Gastrocnemius medialis (tissue), 4 donors: ENCODE measurements around the gene MYOD1. TPM values are rescaled to one million over a fixed set of nuclear protein-coding genes. Genes with fewer than 3 reads are reported as not detected.
A peak's percentile ranks its signal among the peaks of the same experiment; 100 is the strongest.

Experiments used
- ATAC-seq, 2 donors: fragments of 150-250 bp; one replicate each; pipeline ENCODE4 v1.9.1; 2016
- DNase-seq, 2 donors: peaks; one replicate each; pipeline ENCODE4 v3.0.0-alpha.2; 2019
- H3K27ac ChIP-seq, 4 donors: fragments of 200-600 bp; sonication (generic); 1 replicate in 1 of 4; 2 replicates in 3 of 4; pipeline ENCODE4 v1.5.1; 2016 to 2018; ENCODE audit warnings: mild to moderate bottlenecking in 2 of 4, moderate library complexity in 1 of 4
- H3K27me3 ChIP-seq, 3 donors: fragments of 200-600 bp; sonication (generic) in 2 of 3; 1 replicate in 1 of 3; 2 replicates in 2 of 3; pipeline versions ENCODE4 v1.5.1 to v1.6.0; 2016 to 2019; ENCODE audit warnings: mild to moderate bottlenecking in 1 of 3, moderate library complexity in 1 of 3
- H3K36me3 ChIP-seq, 2 donors: fragments of 200-600 bp; sonication (generic) in 1 of 2; one replicate each; pipeline ENCODE4 v1.5.1; 2017 to 2018
- H3K4me1 ChIP-seq, 2 donors: fragments of 200-600 bp; sonication (generic) in 1 of 2; one replicate each; pipeline ENCODE4 v1.5.1; 2016 to 2017; ENCODE audit warnings: mild to moderate bottlenecking in 2 of 2
- H3K4me3 ChIP-seq, 4 donors: fragments of 200-600 bp; sonication (generic) in 3 of 4; 1 replicate in 1 of 4; 2 replicates in 3 of 4; pipeline ENCODE4 v1.5.1; 2016 to 2019; ENCODE audit warnings: mild to moderate bottlenecking in 2 of 4
- H3K9me3 ChIP-seq, 3 donors: fragments of 200-600 bp; sonication (generic) in 2 of 3; 1 replicate in 1 of 3; 2 replicates in 2 of 3; pipeline ENCODE4 v1.5.1; 2016 to 2019
- POLR2A ChIP-seq, 2 donors: fragments of 450-650 bp; IDR thresholded peaks; one replicate each; pipeline ENCODE4 v1.6.1; 2017; ENCODE audit warnings: antibody characterized with exemption in 2 of 2, mild to moderate bottlenecking in 2 of 2, moderate library complexity in 2 of 2
- in situ Hi-C, 4 donors: fragments of 200-750 bp; cut with MboI; loops; one replicate each; pipeline versions ENCODE4 v1.15.0 to v1.8.0; 2017; ENCODE audit warnings: low sequenced_read_pairs in 4 of 4
- intact Hi-C: fragments of 100-400 bp; cut with DNase I; formaldehyde crosslinking; loops from one replicate; pipeline ENCODE4 v1.15.1; 2023; ENCODE audit warnings: low total_unique reads
- total RNA-seq, 4 donors: library from RNA; depleted of rRNA; stranded (reverse); fragments of >200 nt; gene quantifications; one replicate each; pipeline versions ENCODE4 v1.1.0 to v1.2.3, GENCODE V29; 2016
- TF ChIP-seq, protein P1 (sequence below), 5 experiments: fragments of 450-650 bp in 3 of 5; fragments of 200-600 bp in 2 of 5; sonication (generic) in 2 of 5; IDR thresholded peaks in 4 of 5; conservative IDR thresholded peaks in 1 of 5; 1 replicate in 4 of 5; 2 replicates in 1 of 5; pipeline ENCODE4 v1.5.1; 2016 to 2019; ENCODE audit warnings: antibody characterized with exemption in 5 of 5, mild to moderate bottlenecking in 3 of 5, moderate library complexity in 3 of 5

Gene MYOD1
- total RNA-seq, 4 donors from 2014 or later: 3.5 to 20.6 (median 10.4) TPM

DNA sequence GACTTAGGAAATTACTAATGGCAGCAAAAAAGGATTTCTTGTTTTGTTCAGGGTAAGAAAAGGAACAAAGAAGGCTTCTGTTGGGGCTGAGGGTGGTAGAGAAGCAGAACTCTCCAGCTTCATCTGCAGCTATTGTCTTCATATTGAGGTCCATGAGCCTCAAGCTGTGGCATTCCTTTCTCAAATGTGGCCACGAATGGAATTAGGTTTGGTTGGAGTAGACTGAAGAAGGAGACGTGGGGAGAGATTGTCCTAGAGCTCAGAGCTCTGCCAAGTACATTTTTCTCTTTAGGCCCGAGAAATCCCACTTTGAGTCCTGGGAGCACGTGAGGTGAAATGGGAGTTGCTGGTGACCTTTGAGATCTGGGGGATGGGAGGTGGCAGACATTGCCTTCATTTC is 25.8 kb upstream of the MYOD1 start:
- ATAC-seq: no peak
- TF ChIP-seq POLR2A (IDR thresholded peaks at IDR 0.05): no peak
- TF ChIP-seq, protein P1, sequence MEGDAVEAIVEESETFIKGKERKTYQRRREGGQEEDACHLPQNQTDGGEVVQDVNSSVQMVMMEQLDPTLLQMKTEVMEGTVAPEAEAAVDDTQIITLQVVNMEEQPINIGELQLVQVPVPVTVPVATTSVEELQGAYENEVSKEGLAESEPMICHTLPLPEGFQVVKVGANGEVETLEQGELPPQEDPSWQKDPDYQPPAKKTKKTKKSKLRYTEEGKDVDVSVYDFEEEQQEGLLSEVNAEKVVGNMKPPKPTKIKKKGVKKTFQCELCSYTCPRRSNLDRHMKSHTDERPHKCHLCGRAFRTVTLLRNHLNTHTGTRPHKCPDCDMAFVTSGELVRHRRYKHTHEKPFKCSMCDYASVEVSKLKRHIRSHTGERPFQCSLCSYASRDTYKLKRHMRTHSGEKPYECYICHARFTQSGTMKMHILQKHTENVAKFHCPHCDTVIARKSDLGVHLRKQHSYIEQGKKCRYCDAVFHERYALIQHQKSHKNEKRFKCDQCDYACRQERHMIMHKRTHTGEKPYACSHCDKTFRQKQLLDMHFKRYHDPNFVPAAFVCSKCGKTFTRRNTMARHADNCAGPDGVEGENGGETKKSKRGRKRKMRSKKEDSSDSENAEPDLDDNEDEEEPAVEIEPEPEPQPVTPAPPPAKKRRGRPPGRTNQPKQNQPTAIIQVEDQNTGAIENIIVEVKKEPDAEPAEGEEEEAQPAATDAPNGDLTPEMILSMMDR (IDR thresholded peaks at IDR 0.05 in 4 of 5, conservative IDR thresholded peaks at IDR 0.05 in 1 of 5): no peak
- H3K27ac ChIP-seq: peak overlapping the region in 3 of 4 donors; percentile 42 to 62 (median 46)
- H3K4me3 ChIP-seq: no peak overlapping the region
- no peaks in the 10 kb centered on the region for H3K9me3 ChIP-seq
- DNase-seq: no peak
- intact Hi-C loops (no loop called here), in situ Hi-C loops (loop anchor here in 1 of 4 donors (25.0 kb wide), 1 partner anchor 306 kb away; the partner anchor contains the start of gene KCNJ11)
- H3K36me3 ChIP-seq: no peaks in the 10 kb centered on the region
- no peaks in the 10 kb centered on the region for H3K27me3 ChIP-seq
- peaks cover 46 to 57% of the 10 kb centered on the region in 2 donors for H3K4me1 ChIP-seq

DNA sequence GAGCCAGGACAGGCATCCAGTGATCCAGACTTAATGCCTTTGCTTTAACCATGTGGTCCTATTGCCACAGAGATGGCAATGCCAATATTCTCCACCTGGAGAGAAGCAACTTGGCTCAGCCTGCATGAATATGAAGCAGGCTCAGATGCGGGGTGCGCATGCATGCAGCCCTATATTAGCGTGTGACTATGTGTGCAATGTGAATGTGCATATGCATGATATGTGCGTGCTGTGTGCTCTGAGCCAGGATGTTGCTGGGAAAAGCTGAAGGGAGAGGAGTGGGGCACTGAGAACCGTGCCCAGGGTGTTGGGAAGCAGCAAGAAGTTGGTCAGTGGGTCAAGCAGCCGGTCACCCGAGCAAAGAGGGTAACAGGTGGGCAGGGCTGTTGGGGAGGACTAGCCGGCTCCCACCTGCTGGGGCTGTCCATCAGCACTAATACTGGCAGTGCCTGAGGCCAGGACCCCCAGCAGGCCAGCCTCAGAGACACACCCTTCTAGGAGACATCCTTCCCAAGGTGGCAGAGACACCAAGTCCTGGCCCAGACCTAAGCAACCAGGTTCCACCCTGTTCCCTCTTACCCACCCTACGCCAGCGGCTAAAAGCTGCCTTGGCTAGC is 24.8 kb upstream of the MYOD1 start:
- no peak overlapping the region for H3K27ac ChIP-seq
- no peaks in the 10 kb centered on the region for H3K36me3 ChIP-seq
- TF ChIP-seq POLR2A (IDR thresholded peaks at IDR 0.05): no peak
- TF ChIP-seq, protein P1 (IDR thresholded peaks at IDR 0.05 in 4 of 5, conservative IDR thresholded peaks at IDR 0.05 in 1 of 5): no peak
- in situ Hi-C loops: loop anchor here in 1 of 4 donors (25.0 kb wide), 1 partner anchor 307 kb away; the partner anchor contains the start of gene KCNJ11
- DNase-seq: no peak
- H3K27me3 ChIP-seq: no peaks in the 10 kb centered on the region
- ATAC-seq: no peak
- no peak overlapping the region for H3K4me3 ChIP-seq
- H3K9me3 ChIP-seq: no peaks in the 10 kb centered on the region
- H3K4me1 ChIP-seq: peaks cover 54 to 64% of the 10 kb centered on the region in 2 donors
- intact Hi-C loops: no loop called here

DNA sequence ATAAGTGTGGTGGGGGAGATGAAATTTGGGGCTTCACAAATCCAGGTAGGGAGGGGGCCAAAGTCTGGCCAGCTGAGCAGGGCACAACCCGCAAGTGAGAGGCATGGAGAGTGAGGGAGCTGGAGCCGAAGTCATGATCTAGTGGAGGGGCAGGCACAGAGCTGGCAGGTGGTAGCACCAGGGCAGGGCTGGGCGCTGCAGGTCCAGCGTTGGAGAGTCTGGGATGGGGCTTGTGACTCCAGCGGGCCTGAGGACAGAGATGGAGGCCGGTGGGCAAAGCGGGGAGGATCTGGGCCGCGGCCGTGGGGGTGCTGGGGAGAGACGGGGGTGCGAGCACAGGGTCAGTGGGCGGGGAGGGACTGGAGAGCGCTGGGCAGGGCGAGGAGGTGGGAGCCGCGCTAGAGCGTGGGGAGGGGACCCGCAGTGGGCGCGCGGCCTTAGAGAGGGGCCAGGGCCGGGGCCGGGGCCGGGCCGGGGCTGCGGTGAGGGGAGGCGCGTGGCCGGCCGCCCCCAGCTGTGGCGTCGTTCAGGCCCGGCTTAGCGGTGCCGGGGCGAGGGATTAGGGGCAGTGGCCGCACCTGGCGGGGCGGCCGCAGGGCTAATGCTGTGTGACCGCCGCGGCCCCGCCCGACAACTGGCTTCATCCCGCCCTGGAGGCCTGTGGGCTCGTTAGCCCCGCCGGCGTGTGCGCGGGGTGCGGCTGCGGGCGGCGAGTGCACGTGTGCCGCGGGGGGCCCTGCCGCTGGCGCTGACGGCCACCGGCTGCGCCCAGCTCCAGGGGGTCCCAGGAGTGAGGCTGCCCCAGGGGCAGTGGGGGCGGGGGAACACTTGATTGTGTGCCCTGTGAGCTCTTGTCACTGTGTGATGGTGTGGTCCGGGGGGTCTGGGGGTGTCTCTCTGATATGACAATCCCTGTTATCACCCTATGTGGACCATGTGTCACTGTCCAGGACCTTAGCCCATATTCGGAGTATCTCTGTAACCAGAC is 23.6 kb upstream of the MYOD1 start:
- Histone ChIP-seq H3K27ac (peak overlapping the region; percentile 94 to 98 (median 98)), H3K9me3 (no peaks in the 10 kb centered on the region), H3K4me1 (peaks cover 64 to 76% of the 10 kb centered on the region in 2 donors), H3K27me3 (no peaks in the 10 kb centered on the region), H3K36me3 (no peaks in the 10 kb centered on the region), H3K4me3 (no peak overlapping the region)
- TF ChIP-seq, protein P1 (IDR thresholded peaks at IDR 0.05 in 4 of 5, conservative IDR thresholded peaks at IDR 0.05 in 1 of 5): no peak
- TF ChIP-seq POLR2A (IDR thresholded peaks at IDR 0.05): no peak
- DNase-seq: no peak
- ATAC-seq: no peak
- intact Hi-C loops (no loop called here), in situ Hi-C loops (loop anchor here in 1 of 4 donors (25.0 kb wide), 1 partner anchor 308 kb away; the partner anchor contains the start of gene KCNJ11)

DNA sequence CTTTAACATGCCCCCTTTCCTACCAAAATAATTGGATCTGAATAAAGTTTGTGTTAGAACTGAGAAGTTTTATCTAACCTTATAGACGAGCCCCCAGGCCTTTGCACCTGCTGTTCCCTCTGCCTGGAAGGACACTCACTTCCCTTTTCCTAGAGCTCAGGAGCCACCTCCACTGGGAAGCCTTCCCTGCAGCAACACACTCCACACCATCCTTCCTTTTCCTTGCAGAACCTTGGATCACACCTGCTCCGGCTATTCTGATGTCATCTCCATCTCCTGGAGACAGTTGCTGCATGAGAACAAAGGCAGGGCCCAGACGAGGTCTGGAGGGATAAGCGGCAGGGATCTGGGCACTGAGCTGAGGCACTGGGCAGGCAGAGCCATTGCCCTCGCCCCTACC is 22.6 kb upstream of the MYOD1 start:
- Histone ChIP-seq H3K9me3 (no peaks in the 10 kb centered on the region), H3K36me3 (no peaks in the 10 kb centered on the region), H3K4me3 (no peak overlapping the region), H3K27me3 (no peaks in the 10 kb centered on the region), H3K27ac (peak overlapping the region; percentile 94 to 98 (median 98)), H3K4me1 (peaks cover 64 to 81% of the 10 kb centered on the region in 2 donors)
- no peak for DNase-seq
- in situ Hi-C loops: loop anchor here in 1 of 4 donors (25.0 kb wide), 1 partner anchor 309 kb away; the partner anchor contains the start of gene KCNJ11
- intact Hi-C loops: no loop called here
- TF ChIP-seq POLR2A (IDR thresholded peaks at IDR 0.05): no peak
- TF ChIP-seq, protein P1 (IDR thresholded peaks at IDR 0.05 in 4 of 5, conservative IDR thresholded peaks at IDR 0.05 in 1 of 5): no peak
- ATAC-seq: peak; percentile 0 to 7
